H1 (cell line): Measurements from ENCODE around the gene IKZF2. TPM values are rescaled to one million over a fixed set of nuclear protein-coding genes. Genes with fewer than 3 reads are reported as not detected.

Experiments used
- CTCF ChIA-PET: fragments of 300-600 bp; sonication (Branson Sonifier 250); formaldehyde crosslinking; loops from one replicate; lab custom pipeline; 2021; ENCODE audit not compliant: partially characterized antibody; lab: Charles Lee
- POLR2A ChIA-PET: fragments of 300-600 bp; sonication (Branson Sonifier 250); formaldehyde crosslinking; loops from one replicate; lab custom pipeline; 2021; ENCODE audit warnings: inconsistent platforms; ENCODE audit not compliant: partially characterized antibody; lab: Charles Lee
- DNase-seq, 2 experiments: peaks; one replicate each; pipeline versions ENCODE4 v3.0.0 to v3.0.0-alpha.2; 2010 to 2022; ENCODE audit warnings: low spot score in 2 of 2, low read depth in 1 of 2, mixed read lengths in 1 of 2
- FAIRE-seq: peaks from 2 replicates; lab custom pipeline; 2011; peaks lifted over from hg19 to GRCh38; lab: Jason Lieb, UNC
- H2AFZ ChIP-seq: 2 replicates; pipeline ENCODE4 v1.8.1; 2012; ENCODE audit warnings: low read length, inconsistent platforms
- H2AK5ac ChIP-seq: 2 replicates; pipeline ENCODE4 v1.6.1; 2013; ENCODE audit warnings: low read depth, low read length
- H2BK120ac ChIP-seq: replicated peaks from 2 replicates; pipeline ENCODE3; 2013; ENCODE audit warnings: low read depth, low read length, inconsistent platforms
- H2BK12ac ChIP-seq: 2 replicates; pipeline ENCODE4 v1.6.1; 2013; ENCODE audit warnings: low read depth, low read length
- H2BK15ac ChIP-seq: 2 replicates; pipeline ENCODE4 v1.6.1; 2013; ENCODE audit warnings: low read length
- H2BK20ac ChIP-seq: 2 replicates; pipeline ENCODE4 v1.6.1; 2013; ENCODE audit warnings: low read length
- H2BK5ac ChIP-seq: 2 replicates; pipeline ENCODE4 v1.6.1; 2013; ENCODE audit warnings: low read depth, low read length
- H3K14ac ChIP-seq: 2 replicates; pipeline ENCODE4 v1.6.1; 2013; ENCODE audit warnings: inconsistent platforms; ENCODE audit not compliant: insufficient read length
- H3K18ac ChIP-seq: 2 replicates; pipeline ENCODE4 v1.6.1; 2013; ENCODE audit warnings: low read length; ENCODE audit errors: extremely low read depth
- H3K23ac ChIP-seq: 2 replicates; pipeline ENCODE4 v1.6.1; 2013; ENCODE audit warnings: inconsistent platforms; ENCODE audit not compliant: insufficient read length
- H3K23me2 ChIP-seq: 2 replicates; pipeline ENCODE4 v1.6.1; 2013; ENCODE audit warnings: low read depth, low read length
- H3K27ac ChIP-seq: 2 replicates; pipeline ENCODE4 v1.6.1; 2011; ENCODE audit warnings: low read depth, low read length, inconsistent platforms
- H3K27me3 ChIP-seq, 4 experiments: replicated peaks in 1 of 4; 1 replicate in 1 of 4; 2 replicates in 3 of 4; pipeline versions ENCODE4 v1.6.1 to v1.8.1; 2011 to 2013; ENCODE audit warnings: low read length in 3 of 4, mild to moderate bottlenecking in 3 of 4, inconsistent platforms in 2 of 4, mixed read lengths in 2 of 4, moderate library complexity in 1 of 4; ENCODE audit not compliant: control insufficient read depth in 3 of 4, insufficient read depth in 3 of 4; ENCODE audit errors: extremely low read depth in 1 of 4
- H3K36me3 ChIP-seq, 4 experiments: 2 replicates each; pipeline versions ENCODE4 v1.6.1 to v1.8.1; 2011 to 2013; ENCODE audit warnings: mild to moderate bottlenecking in 4 of 4, low read length in 3 of 4, moderate library complexity in 2 of 4, control low read depth in 1 of 4, inconsistent platforms in 1 of 4; ENCODE audit not compliant: insufficient read depth in 4 of 4, control insufficient read depth in 2 of 4
- H3K4ac ChIP-seq: replicated peaks from 2 replicates; pipeline ENCODE3; 2013; ENCODE audit warnings: low read length, low read depth, mixed read lengths, inconsistent platforms; ENCODE audit not compliant: insufficient read length
- H3K4me1 ChIP-seq, 4 experiments: replicated peaks in 1 of 4; 1 replicate in 1 of 4; 2 replicates in 3 of 4; pipeline versions ENCODE4 v1.6.1 to v1.8.1; 2011 to 2013; ENCODE audit warnings: low read length in 3 of 4, inconsistent platforms in 2 of 4, mixed read lengths in 1 of 4; ENCODE audit not compliant: insufficient read depth in 4 of 4, control insufficient read depth in 3 of 4
- H3K4me2 ChIP-seq, 2 experiments: 2 replicates each; pipeline versions ENCODE4 v1.6.1 to v1.8.1; 2011 to 2013; ENCODE audit warnings: low read depth in 2 of 2, low read length in 2 of 2, control low read depth in 1 of 2, inconsistent platforms in 1 of 2, mild to moderate bottlenecking in 1 of 2; ENCODE audit not compliant: insufficient read depth in 1 of 2
- H3K4me3 ChIP-seq, 4 experiments: fragments of 200-600, 300-600 bp in 1 of 4; sonication (generic), shearing (Covaris generic), sonication (Bioruptor Twin) in 1 of 4; 2 replicates each; pipeline versions ENCODE4 v1.5.1 to v1.8.1; 2011 to 2016; ENCODE audit warnings: low read length in 4 of 4, low read depth in 3 of 4, control low read depth in 2 of 4, inconsistent platforms in 2 of 4, mild to moderate bottlenecking in 2 of 4, mixed read lengths in 1 of 4, moderate library complexity in 1 of 4; ENCODE audit not compliant: insufficient read depth in 2 of 4; ENCODE audit errors: extremely low read depth in 1 of 4
- H3K56ac ChIP-seq: replicated peaks from 2 replicates; pipeline ENCODE3; 2013; ENCODE audit warnings: low read depth, mild to moderate bottlenecking, mixed read lengths, low read length, inconsistent platforms; ENCODE audit not compliant: insufficient read length
- H3K79me1 ChIP-seq: 2 replicates; pipeline ENCODE4 v1.6.1; 2013; ENCODE audit warnings: low read depth, low read length, control low read depth
- H3K79me2 ChIP-seq, 2 experiments: 2 replicates each; pipeline versions ENCODE4 v1.6.1 to v1.8.1; 2012 to 2013; ENCODE audit warnings: low read length in 2 of 2, mild to moderate bottlenecking in 2 of 2, inconsistent platforms in 1 of 2; ENCODE audit not compliant: insufficient read depth in 2 of 2, control insufficient read depth in 1 of 2
- H3K9ac ChIP-seq, 4 experiments: replicated peaks in 1 of 4; 1 replicate in 1 of 4; 2 replicates in 3 of 4; pipeline versions ENCODE4 v1.6.1 to v1.8.1; 2011 to 2013; ENCODE audit warnings: low read depth in 3 of 4, low read length in 3 of 4, control low read depth in 2 of 4, mild to moderate bottlenecking in 2 of 4, moderate library complexity in 2 of 4, inconsistent platforms in 1 of 4; ENCODE audit errors: extremely low read depth in 1 of 4
- H3K9me3 ChIP-seq, 2 experiments: 2 replicates each; pipeline versions ENCODE4 v1.6.1 to v1.8.1; 2012 to 2013; ENCODE audit warnings: mild to moderate bottlenecking in 2 of 2, moderate library complexity in 2 of 2, control low read depth in 1 of 2, inconsistent platforms in 1 of 2, low read depth in 1 of 2, low read length in 1 of 2, mixed read lengths in 1 of 2; ENCODE audit not compliant: insufficient read depth in 2 of 2
- H4K20me1 ChIP-seq, 2 experiments: replicated peaks in 1 of 2; 2 replicates each; pipeline versions ENCODE3 to v1.8.1; 2011 to 2013; ENCODE audit warnings: inconsistent platforms in 2 of 2, low read length in 2 of 2, mild to moderate bottlenecking in 1 of 2; ENCODE audit not compliant: insufficient read depth in 2 of 2, control insufficient read depth in 1 of 2
- H4K5ac ChIP-seq: 2 replicates; pipeline ENCODE4 v1.6.1; 2013; ENCODE audit warnings: low read length, low read depth, mixed read lengths, inconsistent platforms; ENCODE audit not compliant: insufficient read length
- H4K8ac ChIP-seq: 2 replicates; pipeline ENCODE4 v1.8.0; 2013; ENCODE audit warnings: mild to moderate bottlenecking, moderate library complexity, low read length, inconsistent platforms; ENCODE audit not compliant: insufficient read depth; ENCODE audit errors: extremely low read depth
- H4K91ac ChIP-seq: replicated peaks from 2 replicates; pipeline ENCODE3; 2013; ENCODE audit warnings: low read length, mixed read lengths, inconsistent platforms; ENCODE audit not compliant: insufficient read length
- ATF3 ChIP-seq: IDR thresholded peaks from 2 replicates; pipeline ENCODE4 v1.6.1; 2011; ENCODE audit warnings: low read depth, mild to moderate bottlenecking, low read length; ENCODE audit not compliant: insufficient read depth
- CEBPB ChIP-seq: IDR thresholded peaks from 2 replicates; pipeline ENCODE4 v1.6.1; 2012; ENCODE audit warnings: low read depth, low read length
- TAF1 ChIP-seq: IDR thresholded peaks from 2 replicates; pipeline ENCODE4 v1.6.1; 2011; ENCODE audit warnings: mild to moderate bottlenecking, low read depth, low read length
- TCF12 ChIP-seq: IDR thresholded peaks from 2 replicates; pipeline ENCODE4 v1.6.1; 2011; ENCODE audit warnings: low read depth, mild to moderate bottlenecking, low read length
- WGBS, 2 experiments: shearing (Covaris generic) in 1 of 2; methylation state at CpG; one replicate each; pipeline versions ENCODE4 v1.1.6 to v1.1.7; 2013 to 2015; ENCODE audit warnings: low lambda C conversion rate in 2 of 2, mixed read lengths in 2 of 2, inconsistent platforms in 1 of 2, low coverage in 1 of 2, missing lambda C conversion rate in 1 of 2; ENCODE audit not compliant: insufficient replicate concordance in 2 of 2, insufficient coverage in 1 of 2, insufficient read length in 1 of 2; ENCODE audit errors: extremely low coverage in 1 of 2, missing lambda C conversion rate in 1 of 2; 5-methylcytosine and 5-hydroxymethylcytosine counted together
- polyA plus RNA-seq, 7 experiments: library from polyadenylated mRNA; depleted of rRNA in 3 of 7; stranded (reverse) in 5 of 7; unstranded in 2 of 7; fragments of >200 nt in 5 of 7; fragments of 200-250 nt in 2 of 7; gene quantifications; 1 replicate in 5 of 7; 2 replicates in 1 of 7; 4 replicates in 1 of 7; pipeline versions ENCODE4 v1.2.1 to v1.2.3, GENCODE V29; 2011 to 2013; ENCODE audit warnings: missing spikeins in 2 of 7, mixed read lengths in 2 of 7
- total RNA-seq: library from RNA; stranded (reverse); fragmentation: NEBNext Ultra II Directional; extraction: Animal tissue kit (Norgen Biotek cat#: 25700); gene quantifications from 2 replicates; pipeline ENCODE4 v1.2.1, GENCODE V29; 2021

Gene IKZF2
- total and polyA plus RNA-seq, 2 of the 8 experiments (the other 6 are each of a cell fraction or from before 2014, with no cell fraction given) = 1.7 to 4.4 TPM

GRCh38 chr2:213101692-213102460, 49.5 kb downstream of the IKZF2 start:
- FAIRE-seq (no peak), DNase-seq (no peak)
- no peak overlapping the region for H3K4ac ChIP-seq
- POLR2A ChIA-PET = no interaction called here
- no peaks in the 10 kb centered on the region for H3K36me3 ChIP-seq
- 98% methylated on average over 5 of the region's 5 CpGs; no CpG with 5 or more reads in 1 of the 2 experiments for WGBS, 2 experiments
- H2BK12ac ChIP-seq = no peak overlapping the region
- H2AK5ac ChIP-seq = no peak overlapping the region
- CTCF ChIA-PET = no interaction called here
- no peaks in the 10 kb centered on the region for H3K23me2 ChIP-seq
- H3K79me2 ChIP-seq = no peaks in the 10 kb centered on the region
- H3K79me1 ChIP-seq = no peaks in the 10 kb centered on the region
- TF ChIP-seq ATF3 (no peak), TAF1 (no peak), CEBPB (no peak), TCF12 (no peak)
- no peak overlapping the region for H3K4me3 ChIP-seq
- H2AFZ ChIP-seq = no peak overlapping the region
- H3K14ac ChIP-seq = no peak overlapping the region
- no peak overlapping the region for H3K56ac ChIP-seq
- H3K27me3 ChIP-seq = no peaks in the 10 kb centered on the region
- H4K8ac ChIP-seq = no peak overlapping the region
- no peak overlapping the region for H2BK20ac ChIP-seq
- no peak overlapping the region for H4K5ac ChIP-seq
- no peak overlapping the region for H3K4me2 ChIP-seq
- no peaks in the 10 kb centered on the region for H4K20me1 ChIP-seq
- H3K9ac ChIP-seq = no peak overlapping the region
- no peak overlapping the region for H3K27ac ChIP-seq
- H2BK15ac ChIP-seq = no peak overlapping the region
- H3K23ac ChIP-seq = no peak overlapping the region
- no peak overlapping the region for H3K18ac ChIP-seq
- H2BK5ac ChIP-seq = no peak overlapping the region
- no peaks in the 10 kb centered on the region; a peak in 1 of 7 replicates for H3K4me1 ChIP-seq
- no peak overlapping the region for H2BK120ac ChIP-seq
- no peak overlapping the region for H4K91ac ChIP-seq
- no peaks in the 10 kb centered on the region for H3K9me3 ChIP-seq
